GM19043 (cell line): ENCODE data around the gene C19orf67.

Source experiments
- ATAC-seq: cut with Tn5 transposase; IDR thresholded peaks from one replicate; pipeline ENCODE4 v1.9.1; 2021; ENCODE audit warnings: low read depth; ENCODE audit not compliant: unreplicated experiment

C19orf67 gene

DNA sequence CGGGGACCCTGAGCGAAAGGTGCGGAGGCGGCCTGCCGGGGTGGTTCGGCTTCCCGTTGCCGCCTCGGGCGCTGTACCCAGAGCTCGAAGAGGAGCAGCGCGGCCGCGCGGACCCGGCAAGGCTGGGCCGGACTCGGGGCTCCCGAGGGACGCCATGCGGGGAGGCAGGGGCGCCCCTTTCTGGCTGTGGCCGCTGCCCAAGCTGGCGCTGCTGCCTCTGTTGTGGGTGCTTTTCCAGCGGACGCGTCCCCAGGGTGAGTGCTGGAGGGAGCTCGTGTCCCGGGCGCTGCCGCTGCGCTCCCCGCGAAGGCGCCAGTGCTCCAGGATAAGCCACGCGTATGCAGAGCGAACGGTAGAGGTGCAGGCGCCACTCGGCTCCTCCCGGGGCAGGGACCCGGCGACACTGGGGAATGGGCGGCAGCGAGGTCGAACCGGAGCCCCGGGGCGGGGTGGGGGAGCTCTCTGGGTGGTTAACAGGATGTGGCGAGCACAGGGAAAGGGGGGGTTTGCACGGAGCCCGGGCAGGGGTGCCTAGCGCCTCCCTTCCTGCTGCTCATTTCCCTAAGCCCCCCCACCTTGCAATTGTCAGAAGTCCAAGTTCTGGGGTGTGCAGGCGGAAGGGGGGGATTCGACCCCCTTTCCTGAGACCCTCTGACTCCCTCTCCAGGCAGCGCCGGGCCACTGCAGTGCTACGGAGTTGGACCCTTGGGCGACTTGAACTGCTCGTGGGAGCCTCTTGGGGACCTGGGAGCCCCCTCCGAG is 53.7 kb downstream of the C19orf67 start, which contains the start of gene IL27RA:
Gene IL27RA, plus strand, starts transcription at position 44 of the 762 bp plus-strand sequence. Its CDS starts 111 bp downstream, at position 155.
- no peak for ATAC-seq
